NK-92 (cell line): ENCODE data around the gene OLFM1.

Experiments
- DNase-seq: peaks from one replicate; lab custom pipeline; 2025; ENCODE audit not compliant: unreplicated experiment; lab: John Stamatoyannopoulos, UW

Gene OLFM1

GRCh38 chr9:135167849-135168655, 80.6 kb downstream of the OLFM1 start:
- DNase-seq = no peak

- DNase-seq = no peak
These were observed 82.3 kb downstream of the OLFM1 start for GRCh38 chr9:135169709-135170226.

- DNase-seq = no peak
These were observed 83.1 kb downstream of the OLFM1 start for GRCh38 chr9:135170535-135170934.
